Neural crest cell (in vitro differentiated cells): Measurements from ENCODE around the gene TTLL12. TPM values are rescaled to one million over a fixed set of nuclear protein-coding genes. Genes with fewer than 3 reads are reported as not detected.
A peak's percentile ranks its signal among the peaks of the same experiment; 100 is the strongest.

Experiments used
- DNase-seq: peaks from one replicate; pipeline ENCODE4 v3.0.0; 2021; ENCODE audit warnings: low read depth, mixed read lengths, low spot score
- H3K27ac Mint-ChIP-seq: one replicate; pipeline ENCODE4 v1.8.0; 2021; ENCODE audit warnings: mild to moderate bottlenecking, mixed read lengths; ENCODE audit not compliant: unreplicated experiment
- H3K27me3 Mint-ChIP-seq: 2 replicates; pipeline ENCODE4 v1.8.0; 2021; ENCODE audit warnings: low read depth, mild to moderate bottlenecking, mixed read lengths
- H3K36me3 Mint-ChIP-seq: 2 replicates; pipeline ENCODE4 v1.8.0; 2021; ENCODE audit warnings: low read depth, mild to moderate bottlenecking, mixed read lengths
- H3K4me1 Mint-ChIP-seq: 2 replicates; pipeline ENCODE4 v1.8.0; 2021; ENCODE audit warnings: mixed read lengths
- H3K4me3 Mint-ChIP-seq: one replicate; pipeline ENCODE4 v1.8.0; 2021; ENCODE audit warnings: mild to moderate bottlenecking, mixed read lengths
- H3K9me3 Mint-ChIP-seq: 2 replicates; pipeline ENCODE4 v1.8.0; 2021; ENCODE audit warnings: mixed read lengths
- total RNA-seq: library from RNA; stranded (reverse); gene quantifications from 2 replicates; pipeline ENCODE4 v1.2.1, GENCODE V29; 2021
- TF ChIP-seq, protein P1 (sequence below): fragments of 200-600 bp; sonication (generic); conservative IDR thresholded peaks from 2 replicates; pipeline ENCODE4 v1.5.0; 2021; ENCODE audit warnings: antibody characterized with exemption, mild to moderate bottlenecking

TTLL12 gene
- total RNA-seq, 1 donor from 2014 or later: 72.4 TPM

DNA sequence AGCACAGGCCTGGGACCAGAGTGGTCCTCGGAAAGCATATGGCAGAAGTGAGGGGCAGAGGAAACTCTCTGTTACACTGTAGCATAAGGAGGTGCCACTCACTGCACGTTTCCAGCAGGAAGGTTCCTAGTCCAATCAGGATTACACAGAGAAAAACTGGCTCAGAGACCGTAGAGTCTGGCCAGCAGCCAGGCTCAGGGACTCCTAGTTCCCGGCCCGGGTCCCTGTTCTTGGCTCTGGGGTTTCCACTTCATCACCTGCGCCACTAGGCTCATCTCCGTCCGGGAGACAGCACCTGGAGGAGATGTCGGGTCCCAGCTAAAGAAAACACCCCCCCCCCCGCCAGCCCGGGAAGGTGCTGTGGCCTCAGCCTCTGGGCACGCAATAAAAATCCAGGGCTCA is 1.1 kb downstream of the TTLL12 start:
- Mint-ChIP-seq H3K27ac (no peak overlapping the region), H3K4me1 (peaks cover 25% of the 10 kb centered on the region), H3K9me3 (no peaks in the 10 kb centered on the region), H3K4me3 (peak overlapping the region; percentile 85), H3K36me3 (no peaks in the 10 kb centered on the region), H3K27me3 (no peaks in the 10 kb centered on the region)
- TF ChIP-seq, protein P1, sequence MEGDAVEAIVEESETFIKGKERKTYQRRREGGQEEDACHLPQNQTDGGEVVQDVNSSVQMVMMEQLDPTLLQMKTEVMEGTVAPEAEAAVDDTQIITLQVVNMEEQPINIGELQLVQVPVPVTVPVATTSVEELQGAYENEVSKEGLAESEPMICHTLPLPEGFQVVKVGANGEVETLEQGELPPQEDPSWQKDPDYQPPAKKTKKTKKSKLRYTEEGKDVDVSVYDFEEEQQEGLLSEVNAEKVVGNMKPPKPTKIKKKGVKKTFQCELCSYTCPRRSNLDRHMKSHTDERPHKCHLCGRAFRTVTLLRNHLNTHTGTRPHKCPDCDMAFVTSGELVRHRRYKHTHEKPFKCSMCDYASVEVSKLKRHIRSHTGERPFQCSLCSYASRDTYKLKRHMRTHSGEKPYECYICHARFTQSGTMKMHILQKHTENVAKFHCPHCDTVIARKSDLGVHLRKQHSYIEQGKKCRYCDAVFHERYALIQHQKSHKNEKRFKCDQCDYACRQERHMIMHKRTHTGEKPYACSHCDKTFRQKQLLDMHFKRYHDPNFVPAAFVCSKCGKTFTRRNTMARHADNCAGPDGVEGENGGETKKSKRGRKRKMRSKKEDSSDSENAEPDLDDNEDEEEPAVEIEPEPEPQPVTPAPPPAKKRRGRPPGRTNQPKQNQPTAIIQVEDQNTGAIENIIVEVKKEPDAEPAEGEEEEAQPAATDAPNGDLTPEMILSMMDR: no peak
- no peak for DNase-seq

DNA sequence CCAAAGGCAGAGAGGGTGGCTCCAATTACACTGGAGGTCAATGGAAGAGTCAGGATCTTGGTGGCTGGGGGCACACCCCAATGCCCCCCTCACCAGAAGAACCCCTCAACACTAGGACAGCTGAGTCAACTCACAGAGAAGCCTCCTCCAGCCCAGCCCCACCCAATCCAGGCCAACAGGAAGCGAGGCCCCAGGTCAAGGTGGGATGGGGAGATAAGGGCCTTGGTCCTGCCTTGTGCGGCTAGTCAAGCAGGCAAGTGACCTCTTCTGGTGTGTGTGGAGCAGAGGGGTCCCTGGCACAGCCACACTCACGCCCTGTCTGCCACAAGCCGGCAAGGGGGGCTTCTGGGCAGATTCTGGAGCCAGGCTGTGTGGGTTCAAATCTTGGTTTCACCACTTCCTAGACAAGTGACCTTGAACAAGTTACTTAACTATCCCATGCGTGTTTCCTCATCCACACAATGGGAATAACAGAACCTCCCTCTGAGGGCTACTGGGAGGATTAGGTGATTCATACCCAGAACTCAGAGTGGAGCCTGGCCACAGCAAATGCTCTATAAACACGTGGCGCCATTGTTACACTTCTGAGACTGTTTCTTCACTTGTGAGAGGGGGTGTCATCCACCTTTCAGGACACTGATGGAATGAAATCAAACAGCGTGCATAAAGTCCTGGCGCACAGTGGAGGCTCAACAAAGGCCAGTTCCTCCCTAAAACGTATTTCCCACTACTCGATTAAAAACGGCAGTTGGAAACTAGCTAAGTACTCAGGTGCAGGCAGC is 3.2 kb downstream of the TTLL12 start:
- no peak overlapping the region for H3K27ac Mint-ChIP-seq
- TF ChIP-seq, protein P1: no peak
- H3K27me3 Mint-ChIP-seq: no peaks in the 10 kb centered on the region
- H3K4me3 Mint-ChIP-seq: peak overlapping the region; percentile 67
- H3K36me3 Mint-ChIP-seq: peaks cover 4% of the 10 kb centered on the region
- H3K9me3 Mint-ChIP-seq: no peaks in the 10 kb centered on the region
- H3K4me1 Mint-ChIP-seq: peaks cover 20% of the 10 kb centered on the region
- DNase-seq: no peak

DNA sequence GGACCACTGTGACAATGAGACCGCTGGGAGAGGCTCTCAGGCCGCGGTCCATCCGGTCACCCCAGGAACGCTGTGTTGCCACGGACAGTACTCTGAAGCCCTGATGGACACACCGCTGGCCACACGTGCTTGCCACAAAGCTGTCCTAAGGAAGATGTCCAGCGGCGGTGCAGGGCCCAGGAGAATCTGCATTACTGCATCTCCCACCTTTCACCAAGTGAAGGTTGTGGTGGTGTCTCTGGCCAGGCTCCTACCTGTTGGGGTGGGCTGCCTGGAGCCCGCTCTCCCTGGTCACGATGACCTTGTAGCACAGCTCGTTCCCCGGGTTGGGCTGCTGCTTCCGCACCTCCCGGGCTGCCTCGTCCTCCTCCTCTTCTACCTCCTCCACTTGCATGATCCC is 4.2 kb downstream of the TTLL12 start:
- Mint-ChIP-seq H3K36me3 (peaks cover 6% of the 10 kb centered on the region), H3K4me3 (no peak overlapping the region), H3K27ac (no peak overlapping the region), H3K27me3 (no peaks in the 10 kb centered on the region), H3K9me3 (no peaks in the 10 kb centered on the region), H3K4me1 (peaks cover 17% of the 10 kb centered on the region)
- TF ChIP-seq, protein P1: no peak
- DNase-seq: no peak

DNA sequence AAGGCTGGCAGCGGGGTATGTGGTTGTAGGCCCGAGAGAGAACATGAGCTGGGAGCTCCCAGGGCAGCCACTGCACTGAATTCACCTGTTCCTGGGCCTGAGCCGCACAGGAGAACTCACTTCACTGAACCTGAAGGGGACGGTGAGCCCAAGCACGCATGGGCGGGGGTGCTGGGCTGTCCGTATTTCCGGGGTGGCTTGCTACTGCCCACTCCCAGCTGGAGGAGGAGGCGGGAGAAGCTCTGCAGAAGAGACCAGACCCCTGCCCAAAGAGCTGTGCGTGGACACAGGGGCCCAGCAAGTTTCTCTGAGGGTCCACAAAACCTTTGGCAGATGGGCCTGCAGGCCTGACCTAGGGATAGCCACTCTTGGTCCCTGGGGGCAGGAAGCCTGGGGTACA is 4.8 kb downstream of the TTLL12 start:
- H3K27me3 Mint-ChIP-seq: no peaks in the 10 kb centered on the region
- peaks cover 15% of the 10 kb centered on the region for H3K4me1 Mint-ChIP-seq
- peaks cover 6% of the 10 kb centered on the region for H3K36me3 Mint-ChIP-seq
- no peak for DNase-seq
- no peak overlapping the region for H3K27ac Mint-ChIP-seq
- no peaks in the 10 kb centered on the region for H3K9me3 Mint-ChIP-seq
- H3K4me3 Mint-ChIP-seq: no peak overlapping the region
- TF ChIP-seq, protein P1: no peak

DNA sequence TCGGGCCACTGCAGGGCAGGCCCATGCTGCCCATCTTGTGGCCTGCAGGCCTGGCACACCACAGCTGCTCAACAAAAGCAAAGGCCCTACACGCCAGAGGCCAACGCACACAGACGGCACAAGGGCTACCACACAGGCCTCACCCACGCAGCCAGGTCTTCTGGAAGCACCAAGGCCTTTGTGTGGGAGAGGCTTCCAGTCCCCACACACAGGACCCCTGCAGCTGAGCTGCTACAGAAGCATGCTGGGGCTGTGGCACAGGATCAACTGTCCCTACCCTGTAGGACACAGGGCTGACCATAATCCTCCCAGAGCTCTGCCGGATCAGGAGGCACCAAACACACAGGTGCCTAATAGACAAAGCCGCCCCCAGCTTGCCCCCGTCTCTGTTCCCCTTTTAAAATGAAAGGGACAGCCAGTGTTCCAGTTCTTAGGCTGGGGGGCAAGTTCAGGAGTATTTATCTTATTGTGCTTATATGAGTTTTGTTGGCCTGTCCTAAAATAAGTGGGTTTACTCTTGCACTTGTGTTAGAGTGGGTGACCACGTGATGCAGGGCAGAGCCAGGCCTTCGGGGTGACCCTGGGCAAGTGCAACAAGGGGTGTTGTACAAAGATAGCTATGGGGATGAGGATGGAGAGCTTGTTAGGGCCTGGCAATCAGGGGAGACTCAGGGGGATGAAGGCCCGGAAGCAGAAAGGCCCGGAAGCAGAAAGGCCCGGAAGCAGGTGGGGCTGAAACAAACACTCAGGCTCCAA is 5.4 kb downstream of the TTLL12 start:
- TF ChIP-seq, protein P1: no peak
- H3K27ac Mint-ChIP-seq: peak overlapping the region; percentile 89
- peak overlapping the region; percentile 56 for H3K4me3 Mint-ChIP-seq
- no peaks in the 10 kb centered on the region for H3K9me3 Mint-ChIP-seq
- peaks cover 6% of the 10 kb centered on the region for H3K36me3 Mint-ChIP-seq
- DNase-seq: no peak
- peaks cover 15% of the 10 kb centered on the region for H3K4me1 Mint-ChIP-seq
- no peaks in the 10 kb centered on the region for H3K27me3 Mint-ChIP-seq
